H9 (cell line): Measurements from ENCODE around the gene CDKL4. TPM values are rescaled to one million over a fixed set of nuclear protein-coding genes. Genes with fewer than 3 reads are reported as not detected.

Source experiments
- DNase-seq: peaks from one replicate; pipeline ENCODE4 v3.0.0-alpha.2; 2017
- H2AFZ ChIP-seq: one replicate; pipeline ENCODE4 v1.6.1; 2013; ENCODE audit warnings: mild to moderate bottlenecking, low read length, control low read depth, moderate library complexity
- H2AK5ac ChIP-seq: 2 replicates; pipeline ENCODE4 v1.6.1; 2013; ENCODE audit warnings: low read length, control low read depth, mixed read lengths; ENCODE audit not compliant: insufficient read length
- H2BK120ac ChIP-seq: one replicate; pipeline ENCODE4 v1.6.1; 2013; ENCODE audit warnings: low read depth, mild to moderate bottlenecking, low read length, control low read depth, inconsistent platforms; ENCODE audit not compliant: poor library complexity, severe bottlenecking
- H2BK12ac ChIP-seq: 2 replicates; pipeline ENCODE4 v1.6.1; 2013; ENCODE audit warnings: low read length, control low read depth, mixed read lengths, low read depth; ENCODE audit not compliant: insufficient read length
- H2BK15ac ChIP-seq: 2 replicates; pipeline ENCODE4 v1.6.1; 2013; ENCODE audit warnings: low read depth, low read length, control low read depth
- H2BK20ac ChIP-seq: one replicate; pipeline ENCODE4 v1.6.1; 2013; ENCODE audit warnings: low read depth, mild to moderate bottlenecking, low read length, control low read depth, inconsistent platforms; ENCODE audit not compliant: poor library complexity, severe bottlenecking
- H2BK5ac ChIP-seq: 2 replicates; pipeline ENCODE4 v1.6.1; 2013; ENCODE audit warnings: low read length, control low read depth, mixed read lengths; ENCODE audit not compliant: insufficient read length
- H3K14ac ChIP-seq: 2 replicates; pipeline ENCODE4 v1.6.1; 2013; ENCODE audit warnings: low read length, control low read depth; ENCODE audit not compliant: insufficient read depth
- H3K18ac ChIP-seq: 2 replicates; pipeline ENCODE4 v1.6.1; 2013; ENCODE audit warnings: low read depth, mild to moderate bottlenecking, mixed read lengths, low read length, control low read depth; ENCODE audit not compliant: insufficient read length
- H3K23ac ChIP-seq: 2 replicates; pipeline ENCODE4 v1.6.1; 2013; ENCODE audit warnings: low read length, control low read depth, mixed read lengths, low read depth; ENCODE audit not compliant: insufficient read length
- H3K23me2 ChIP-seq: 2 replicates; pipeline ENCODE4 v1.6.1; 2013; ENCODE audit warnings: low read depth, mild to moderate bottlenecking, mixed read lengths, low read length, control low read depth; ENCODE audit not compliant: insufficient read length, poor library complexity, severe bottlenecking
- H3K27ac ChIP-seq: 2 replicates; pipeline ENCODE4 v1.5.1; 2013; ENCODE audit warnings: low read length, control low read depth, mixed read lengths, low read depth; ENCODE audit not compliant: insufficient read length
- H3K27me3 ChIP-seq: 2 replicates; pipeline ENCODE4 v1.6.1; 2013; ENCODE audit warnings: low read length, control low read depth, inconsistent platforms; ENCODE audit not compliant: insufficient read depth
- H3K4ac ChIP-seq: 2 replicates; pipeline ENCODE4 v1.6.1; 2013; ENCODE audit warnings: low read depth, mild to moderate bottlenecking, control low read depth, inconsistent platforms, low read length, moderate library complexity
- H3K4me1 ChIP-seq: 2 replicates; pipeline ENCODE4 v1.6.1; 2013; ENCODE audit warnings: low read length, control low read depth, inconsistent platforms; ENCODE audit not compliant: insufficient read depth
- H3K4me2 ChIP-seq: 2 replicates; pipeline ENCODE4 v1.6.1; 2013; ENCODE audit warnings: low read length, control low read depth, mixed read lengths; ENCODE audit not compliant: insufficient read length, insufficient read depth
- H3K56ac ChIP-seq: 2 replicates; pipeline ENCODE4 v1.6.1; 2013; ENCODE audit warnings: low read depth, mild to moderate bottlenecking, mixed read lengths, low read length, control low read depth; ENCODE audit not compliant: insufficient read length
- H3K79me1 ChIP-seq: 2 replicates; pipeline ENCODE4 v1.6.1; 2013; ENCODE audit warnings: low read depth, mild to moderate bottlenecking, moderate library complexity, low read length, control low read depth, inconsistent platforms; ENCODE audit not compliant: insufficient read depth, poor library complexity, severe bottlenecking
- H3K79me2 ChIP-seq: 2 replicates; pipeline ENCODE4 v1.6.1; 2013; ENCODE audit warnings: low read length, control low read depth, inconsistent platforms; ENCODE audit not compliant: insufficient read depth
- H3K9ac ChIP-seq: 2 replicates; pipeline ENCODE4 v1.6.1; 2013; ENCODE audit warnings: low read length, control low read depth, mixed read lengths; ENCODE audit not compliant: insufficient read length; ENCODE audit errors: extremely low read depth
- H3K9me3 ChIP-seq: one replicate; pipeline ENCODE4 v1.6.1; 2013; ENCODE audit warnings: low read depth, low read length, inconsistent platforms; ENCODE audit not compliant: control insufficient read depth
- H3T11ph ChIP-seq: one replicate; pipeline ENCODE4 v1.6.1; 2013; ENCODE audit warnings: mild to moderate bottlenecking, low read length, control low read depth, inconsistent platforms
- H4K20me1 ChIP-seq: one replicate; pipeline ENCODE4 v1.6.1; 2013; ENCODE audit not compliant: control insufficient read depth, insufficient read length, insufficient read depth
- H4K5ac ChIP-seq: 2 replicates; pipeline ENCODE4 v1.6.1; 2013; ENCODE audit warnings: low read depth, mild to moderate bottlenecking, mixed read lengths, low read length, control low read depth; ENCODE audit not compliant: insufficient read length
- H4K8ac ChIP-seq: replicated peaks from 2 replicates; pipeline ENCODE4 v1.6.1; 2013; ENCODE audit warnings: low read length, control low read depth, mixed read lengths, low read depth; ENCODE audit not compliant: insufficient read length
- H4K91ac ChIP-seq: 2 replicates; pipeline ENCODE4 v1.6.1; 2013; ENCODE audit warnings: low read depth, mild to moderate bottlenecking, moderate library complexity, mixed read lengths, low read length, control low read depth; ENCODE audit not compliant: insufficient read length
- H3K27ac Mint-ChIP-seq, 3 experiments: 2 replicates in 2 of 3; 3 replicates in 1 of 3; pipeline ENCODE4 v1.8.0; 2020 to 2021; ENCODE audit warnings: mixed read lengths in 3 of 3, mild to moderate bottlenecking in 1 of 3, moderate library complexity in 1 of 3
- H3K27me3 Mint-ChIP-seq: 2 replicates; pipeline ENCODE4 v1.8.0; 2021; ENCODE audit warnings: low read depth, mild to moderate bottlenecking, moderate library complexity, mixed read lengths
- H3K36me3 Mint-ChIP-seq, 3 experiments: 2 replicates in 2 of 3; 3 replicates in 1 of 3; pipeline ENCODE4 v1.8.0; 2020 to 2021; ENCODE audit warnings: low read depth in 3 of 3, mixed read lengths in 3 of 3; ENCODE audit not compliant: insufficient read depth in 1 of 3
- H3K4me1 Mint-ChIP-seq, 2 experiments: 2 replicates each; pipeline ENCODE4 v1.8.0; 2020; ENCODE audit warnings: mixed read lengths in 2 of 2
- H3K4me3 Mint-ChIP-seq, 2 experiments: 2 replicates in 1 of 2; 3 replicates in 1 of 2; pipeline ENCODE4 v1.8.0; 2020 to 2021; ENCODE audit warnings: mild to moderate bottlenecking in 2 of 2, mixed read lengths in 2 of 2, moderate library complexity in 1 of 2
- H3K9me3 Mint-ChIP-seq, 2 experiments: 2 replicates in 1 of 2; 3 replicates in 1 of 2; pipeline ENCODE4 v1.8.0; 2020; ENCODE audit warnings: mild to moderate bottlenecking in 2 of 2, mixed read lengths in 2 of 2, moderate library complexity in 1 of 2
- WGBS: extraction: QIAGEN DNeasy Blood & Tissue Kit; methylation state at CpG from one replicate; pipeline ENCODE4 v1.1.7; 2013; ENCODE audit warnings: missing lambda C conversion rate, low lambda C conversion rate, mixed read lengths; ENCODE audit not compliant: insufficient read length; ENCODE audit errors: extremely low coverage; 5-methylcytosine and 5-hydroxymethylcytosine counted together
- total RNA-seq: library from RNA; stranded (reverse); gene quantifications from 2 replicates; pipeline ENCODE4 v1.2.1, GENCODE V29; 2021
- TF ChIP-seq, protein P1 (sequence below): fragments of 200-600 bp; sonication (generic); conservative IDR thresholded peaks from 3 replicates; pipeline ENCODE4 v1.8.0; 2021; ENCODE audit warnings: antibody characterized with exemption, mild to moderate bottlenecking

Gene CDKL4
- total RNA-seq, 1 experiment from 2014 or later, result not detected

DNA sequence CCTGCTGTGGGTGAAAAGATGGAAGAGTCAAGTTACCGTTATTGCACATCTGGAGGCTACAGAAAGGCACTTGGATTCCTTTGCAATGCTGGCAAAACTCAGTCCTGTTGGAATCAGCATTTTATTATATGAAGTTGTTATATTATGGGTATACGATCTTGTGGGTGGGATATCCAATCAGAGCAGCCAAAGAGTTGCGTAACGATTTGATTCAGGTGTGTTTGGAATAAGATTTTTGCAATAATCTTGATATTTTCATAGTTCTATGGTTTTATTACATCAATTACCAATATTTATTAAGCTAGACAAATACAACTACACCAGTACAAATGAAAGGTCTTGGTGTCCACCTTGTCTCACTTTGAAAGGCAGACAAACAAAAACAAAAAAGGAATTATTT lies 65.0 kb downstream of the CDKL4 start:
- Histone ChIP-seq H3K4me2 (no peak overlapping the region), H3K23me2 (no peaks in the 10 kb centered on the region), H3K14ac (no peak overlapping the region), H3K4ac (no peak overlapping the region), H4K91ac (no peak overlapping the region), H2BK20ac (no peak overlapping the region), H4K5ac (no peak overlapping the region), H3K18ac (no peak overlapping the region), H3K23ac (no peak overlapping the region), H3T11ph (no peak overlapping the region), H2BK120ac (no peak overlapping the region), H3K9me3 (no peaks in the 10 kb centered on the region), H3K4me1 (no peaks in the 10 kb centered on the region), H3K56ac (no peak overlapping the region), H3K79me1 (no peaks in the 10 kb centered on the region), H4K8ac (no peak overlapping the region), H2BK12ac (no peak overlapping the region), H2BK5ac (no peak overlapping the region), H3K27ac (no peak overlapping the region), H3K9ac (no peak overlapping the region), H2AFZ (no peak overlapping the region), H3K79me2 (no peaks in the 10 kb centered on the region), H4K20me1 (no peaks in the 10 kb centered on the region), H2AK5ac (no peak overlapping the region), H3K27me3 (no peaks in the 10 kb centered on the region), H2BK15ac (no peak overlapping the region)
- TF ChIP-seq, protein P1, sequence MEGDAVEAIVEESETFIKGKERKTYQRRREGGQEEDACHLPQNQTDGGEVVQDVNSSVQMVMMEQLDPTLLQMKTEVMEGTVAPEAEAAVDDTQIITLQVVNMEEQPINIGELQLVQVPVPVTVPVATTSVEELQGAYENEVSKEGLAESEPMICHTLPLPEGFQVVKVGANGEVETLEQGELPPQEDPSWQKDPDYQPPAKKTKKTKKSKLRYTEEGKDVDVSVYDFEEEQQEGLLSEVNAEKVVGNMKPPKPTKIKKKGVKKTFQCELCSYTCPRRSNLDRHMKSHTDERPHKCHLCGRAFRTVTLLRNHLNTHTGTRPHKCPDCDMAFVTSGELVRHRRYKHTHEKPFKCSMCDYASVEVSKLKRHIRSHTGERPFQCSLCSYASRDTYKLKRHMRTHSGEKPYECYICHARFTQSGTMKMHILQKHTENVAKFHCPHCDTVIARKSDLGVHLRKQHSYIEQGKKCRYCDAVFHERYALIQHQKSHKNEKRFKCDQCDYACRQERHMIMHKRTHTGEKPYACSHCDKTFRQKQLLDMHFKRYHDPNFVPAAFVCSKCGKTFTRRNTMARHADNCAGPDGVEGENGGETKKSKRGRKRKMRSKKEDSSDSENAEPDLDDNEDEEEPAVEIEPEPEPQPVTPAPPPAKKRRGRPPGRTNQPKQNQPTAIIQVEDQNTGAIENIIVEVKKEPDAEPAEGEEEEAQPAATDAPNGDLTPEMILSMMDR, result no peak
- no CpG with 5 or more reads among the region's 4 CpGs for WGBS
- Mint-ChIP-seq H3K27me3 (no peaks in the 10 kb centered on the region; the same call in 1 of the 2 replicates), H3K4me3 (no peak overlapping the region), H3K4me1 (peaks cover 5 to 17% of the 10 kb centered on the region in 2 experiments), H3K27ac (no peak overlapping the region), H3K36me3 (no peaks in the 10 kb centered on the region), H3K9me3 (no peaks in the 10 kb centered on the region; a peak in 1 of 5 replicates)
- no peak for DNase-seq
